HepG2 (cell line): ENCODE results near the gene ADIPOR2. TPM values are rescaled to one million over a fixed set of nuclear protein-coding genes. Genes with fewer than 3 reads are reported as not detected.
A peak's percentile ranks its signal among the peaks of the same experiment; 100 is the strongest.

Experiments
- JUND ChIP-seq: sonication (generic); formaldehyde crosslinking; IDR thresholded peaks from 2 replicates; pipeline ENCODE4 v1.8.0; 2022; ENCODE audit warnings: mild to moderate bottlenecking, missing genetic modification reagents
- MTA3 ChIP-seq: sonication (generic); formaldehyde crosslinking; IDR thresholded peaks from 2 replicates; pipeline ENCODE4 v1.4.0; 2020; ENCODE audit warnings: missing genetic modification reagents
- NBN ChIP-seq: fragments of 450-650 bp; conservative IDR thresholded peaks from 2 replicates; pipeline ENCODE4 v1.6.1; 2017
- PLRG1 ChIP-seq: fragments of 450-650 bp; conservative IDR thresholded peaks from 2 replicates; pipeline ENCODE4 v1.6.1; 2016
- POLR2AphosphoS5 ChIP-seq: IDR thresholded peaks from 2 replicates; pipeline ENCODE4 v1.6.1; 2012; ENCODE audit warnings: low read depth, low read length
- SIX1 ChIP-seq: sonication (generic); formaldehyde crosslinking; IDR thresholded peaks from 2 replicates; pipeline ENCODE4 v1.4.0; 2020; ENCODE audit warnings: missing genetic modification reagents, borderline replicate concordance
- SRF ChIP-seq: IDR thresholded peaks from 2 replicates; pipeline ENCODE4 v1.6.1; 2011; ENCODE audit warnings: mild to moderate bottlenecking, low read depth, low read length, moderate library complexity
- ZC3H13 ChIP-seq: sonication (generic); formaldehyde crosslinking; IDR thresholded peaks from 2 replicates; pipeline ENCODE4 v1.8.1; 2023; ENCODE audit warnings: mild to moderate bottlenecking, missing genetic modification reagents, moderate library complexity
- ZFP90 ChIP-seq: sonication (generic); formaldehyde crosslinking; IDR thresholded peaks from 2 replicates; pipeline ENCODE4 v1.8.0; 2022; ENCODE audit warnings: missing genetic modification reagents, mild to moderate bottlenecking, inconsistent platforms, borderline replicate concordance
- ZNF205 ChIP-seq: IDR thresholded peaks from 2 replicates; pipeline ENCODE4 v1.6.1; 2018; ENCODE audit warnings: missing biosample characterization, missing genetic modification reagents
- ZNF557 ChIP-seq: sonication (generic); formaldehyde crosslinking; IDR thresholded peaks from 2 replicates; pipeline ENCODE4 v1.4.0; 2020; ENCODE audit warnings: missing genetic modification reagents
- ZSCAN22 ChIP-seq: sonication (generic); formaldehyde crosslinking; IDR thresholded peaks from 2 replicates; pipeline ENCODE4 v1.4.0; 2020; ENCODE audit warnings: mild to moderate bottlenecking, missing genetic modification reagents
- polyA plus RNA-seq, 8 experiments: library from polyadenylated mRNA; depleted of rRNA in 3 of 8; stranded (reverse) in 7 of 8; unstranded in 1 of 8; fragments of >200 nt; fragmentation: Illumina TruSeq in 4 of 8; extraction: Trizol in 4 of 8; gene quantifications; 2 replicates each; pipeline versions ENCODE4 v1.2.1 to v1.2.3, GENCODE V29; 2011 to 2016; ENCODE audit warnings: low read depth in 4 of 8, missing spikeins in 1 of 8, mixed read lengths in 1 of 8; ENCODE audit not compliant: insufficient read depth in 1 of 8
- total RNA-seq, 5 experiments: library from RNA; depleted of rRNA; stranded (reverse); fragments of >200 nt; fragmentation: Illumina TruSeq; extraction: Trizol; gene quantifications; 2 replicates each; pipeline ENCODE4 v1.2.3, GENCODE V29; 2016; ENCODE audit warnings: low read depth in 1 of 5
- TF ChIP-seq, protein P1 (sequence below): IDR thresholded peaks from 2 replicates; pipeline ENCODE4 v1.6.1; 2012; ENCODE audit warnings: low read length, improper control_type of control experiment
- TF ChIP-seq, protein P2 (sequence below): sonication (generic); formaldehyde crosslinking; IDR thresholded peaks from 2 replicates; pipeline ENCODE4 v1.5.0; 2020; ENCODE audit warnings: missing genetic modification reagents
- TF ChIP-seq, protein P3 (sequence below): sonication (generic); formaldehyde crosslinking; IDR thresholded peaks from 2 replicates; pipeline ENCODE4 v1.5.0; 2020; ENCODE audit warnings: mild to moderate bottlenecking, missing genetic modification reagents, borderline replicate concordance
- TF ChIP-seq, protein P4 (sequence below): sonication (generic); formaldehyde crosslinking; IDR thresholded peaks from 2 replicates; pipeline ENCODE4 v1.4.0; 2020; ENCODE audit warnings: low read depth, mild to moderate bottlenecking, missing genetic modification reagents
- TF ChIP-seq, protein P5 (sequence below): sonication (generic); formaldehyde crosslinking; IDR thresholded peaks from 2 replicates; pipeline ENCODE4 v1.5.1; 2020; ENCODE audit warnings: missing genetic modification reagents, mild to moderate bottlenecking, borderline replicate concordance
- TF ChIP-seq, protein P6 (sequence below): IDR thresholded peaks from 2 replicates; pipeline ENCODE4 v1.6.1; 2016; ENCODE audit warnings: mild to moderate bottlenecking

ADIPOR2 gene
- total and polyA plus RNA-seq, 2 of the 13 experiments (the other 11 are each of a cell fraction or from before 2014, with no cell fraction given): 35.2 to 52.2 TPM

DNA sequence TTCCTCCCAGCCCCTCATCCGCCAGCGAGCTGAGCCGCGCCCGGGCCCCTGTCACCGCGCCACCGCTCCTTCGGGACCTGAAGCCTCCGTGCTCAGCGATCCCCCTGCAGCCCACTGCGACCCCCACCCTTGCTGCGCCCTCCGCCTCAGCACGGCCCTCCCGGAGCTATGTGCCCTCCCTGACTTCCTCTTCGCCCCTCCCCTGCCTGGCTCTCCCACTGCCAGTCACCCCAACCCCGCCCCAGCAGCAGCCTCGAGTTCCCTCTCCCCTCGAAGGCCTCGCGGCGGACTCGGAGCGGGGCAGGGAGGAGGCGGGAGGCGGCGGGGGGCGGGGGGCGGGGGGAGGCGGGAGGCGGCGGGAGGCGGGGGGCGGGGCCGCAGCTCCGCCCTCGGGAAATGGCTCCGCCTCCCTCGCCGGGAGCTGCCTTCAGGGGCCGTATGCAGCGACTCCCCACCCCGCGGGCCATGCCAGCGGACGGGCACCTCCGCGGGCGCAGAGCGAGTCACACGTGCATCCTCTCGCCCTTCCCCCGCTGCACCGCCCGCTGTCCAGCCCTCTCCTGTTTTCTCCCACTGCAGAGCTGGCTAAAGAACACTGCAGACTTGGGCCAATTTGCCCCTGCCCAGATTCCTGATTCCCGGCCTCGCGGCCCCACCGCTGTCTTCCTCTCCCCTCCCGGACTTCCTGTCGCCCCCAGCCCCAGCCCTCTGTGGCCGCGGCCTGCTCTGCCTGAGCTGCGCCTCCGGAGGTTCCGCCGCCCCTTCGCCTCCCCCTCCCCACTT is 29.1 kb upstream of the ADIPOR2 start (continued):
- TF ChIP-seq, protein P1, sequence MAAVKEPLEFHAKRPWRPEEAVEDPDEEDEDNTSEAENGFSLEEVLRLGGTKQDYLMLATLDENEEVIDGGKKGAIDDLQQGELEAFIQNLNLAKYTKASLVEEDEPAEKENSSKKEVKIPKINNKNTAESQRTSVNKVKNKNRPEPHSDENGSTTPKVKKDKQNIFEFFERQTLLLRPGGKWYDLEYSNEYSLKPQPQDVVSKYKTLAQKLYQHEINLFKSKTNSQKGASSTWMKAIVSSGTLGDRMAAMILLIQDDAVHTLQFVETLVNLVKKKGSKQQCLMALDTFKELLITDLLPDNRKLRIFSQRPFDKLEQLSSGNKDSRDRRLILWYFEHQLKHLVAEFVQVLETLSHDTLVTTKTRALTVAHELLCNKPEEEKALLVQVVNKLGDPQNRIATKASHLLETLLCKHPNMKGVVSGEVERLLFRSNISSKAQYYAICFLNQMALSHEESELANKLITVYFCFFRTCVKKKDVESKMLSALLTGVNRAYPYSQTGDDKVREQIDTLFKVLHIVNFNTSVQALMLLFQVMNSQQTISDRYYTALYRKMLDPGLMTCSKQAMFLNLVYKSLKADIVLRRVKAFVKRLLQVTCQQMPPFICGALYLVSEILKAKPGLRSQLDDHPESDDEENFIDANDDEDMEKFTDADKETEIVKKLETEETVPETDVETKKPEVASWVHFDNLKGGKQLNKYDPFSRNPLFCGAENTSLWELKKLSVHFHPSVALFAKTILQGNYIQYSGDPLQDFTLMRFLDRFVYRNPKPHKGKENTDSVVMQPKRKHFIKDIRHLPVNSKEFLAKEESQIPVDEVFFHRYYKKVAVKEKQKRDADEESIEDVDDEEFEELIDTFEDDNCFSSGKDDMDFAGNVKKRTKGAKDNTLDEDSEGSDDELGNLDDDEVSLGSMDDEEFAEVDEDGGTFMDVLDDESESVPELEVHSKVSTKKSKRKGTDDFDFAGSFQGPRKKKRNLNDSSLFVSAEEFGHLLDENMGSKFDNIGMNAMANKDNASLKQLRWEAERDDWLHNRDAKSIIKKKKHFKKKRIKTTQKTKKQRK: no peak
- TF ChIP-seq ZC3H13 (CRISPR knock-in tag) (no peak), JUND (CRISPR knock-in tag) (no peak), POLR2AphosphoS5 (peak; percentile 84), ZNF205 (CRISPR knock-in tag) (no peak), SRF (no peak), SIX1 (CRISPR knock-in tag) (no peak), NBN (no peak), ZFP90 (CRISPR knock-in tag) (no peak), ZSCAN22 (CRISPR knock-in tag) (no peak), PLRG1 (no peak), MTA3 (CRISPR knock-in tag) (no peak), ZNF557 (CRISPR knock-in tag) (no peak)
- TF ChIP-seq, protein P2, sequence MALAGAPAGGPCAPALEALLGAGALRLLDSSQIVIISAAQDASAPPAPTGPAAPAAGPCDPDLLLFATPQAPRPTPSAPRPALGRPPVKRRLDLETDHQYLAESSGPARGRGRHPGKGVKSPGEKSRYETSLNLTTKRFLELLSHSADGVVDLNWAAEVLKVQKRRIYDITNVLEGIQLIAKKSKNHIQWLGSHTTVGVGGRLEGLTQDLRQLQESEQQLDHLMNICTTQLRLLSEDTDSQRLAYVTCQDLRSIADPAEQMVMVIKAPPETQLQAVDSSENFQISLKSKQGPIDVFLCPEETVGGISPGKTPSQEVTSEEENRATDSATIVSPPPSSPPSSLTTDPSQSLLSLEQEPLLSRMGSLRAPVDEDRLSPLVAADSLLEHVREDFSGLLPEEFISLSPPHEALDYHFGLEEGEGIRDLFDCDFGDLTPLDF: no peak
- TF ChIP-seq, protein P3, sequence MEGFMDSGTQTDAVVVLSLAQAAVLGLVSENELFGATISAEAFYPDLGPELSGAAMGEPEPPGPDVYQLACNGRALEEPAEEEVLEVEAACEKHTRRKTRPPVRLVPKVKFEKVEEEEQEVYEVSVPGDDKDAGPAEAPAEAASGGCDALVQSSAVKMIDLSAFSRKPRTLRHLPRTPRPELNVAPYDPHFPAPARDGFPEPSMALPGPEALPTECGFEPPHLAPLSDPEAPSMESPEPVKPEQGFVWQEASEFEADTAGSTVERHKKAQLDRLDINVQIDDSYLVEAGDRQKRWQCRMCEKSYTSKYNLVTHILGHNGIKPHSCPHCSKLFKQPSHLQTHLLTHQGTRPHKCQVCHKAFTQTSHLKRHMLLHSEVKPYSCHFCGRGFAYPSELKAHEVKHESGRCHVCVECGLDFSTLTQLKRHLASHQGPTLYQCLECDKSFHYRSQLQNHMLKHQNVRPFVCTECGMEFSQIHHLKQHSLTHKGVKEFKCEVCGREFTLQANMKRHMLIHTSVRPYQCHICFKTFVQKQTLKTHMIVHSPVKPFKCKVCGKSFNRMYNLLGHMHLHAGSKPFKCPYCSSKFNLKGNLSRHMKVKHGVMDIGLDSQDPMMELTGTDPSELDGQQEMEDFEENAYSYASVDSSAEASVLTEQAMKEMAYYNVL (CRISPR knock-in tag): peak; percentile 65; the same call in 1 of the 2 replicates
- TF ChIP-seq, protein P4, sequence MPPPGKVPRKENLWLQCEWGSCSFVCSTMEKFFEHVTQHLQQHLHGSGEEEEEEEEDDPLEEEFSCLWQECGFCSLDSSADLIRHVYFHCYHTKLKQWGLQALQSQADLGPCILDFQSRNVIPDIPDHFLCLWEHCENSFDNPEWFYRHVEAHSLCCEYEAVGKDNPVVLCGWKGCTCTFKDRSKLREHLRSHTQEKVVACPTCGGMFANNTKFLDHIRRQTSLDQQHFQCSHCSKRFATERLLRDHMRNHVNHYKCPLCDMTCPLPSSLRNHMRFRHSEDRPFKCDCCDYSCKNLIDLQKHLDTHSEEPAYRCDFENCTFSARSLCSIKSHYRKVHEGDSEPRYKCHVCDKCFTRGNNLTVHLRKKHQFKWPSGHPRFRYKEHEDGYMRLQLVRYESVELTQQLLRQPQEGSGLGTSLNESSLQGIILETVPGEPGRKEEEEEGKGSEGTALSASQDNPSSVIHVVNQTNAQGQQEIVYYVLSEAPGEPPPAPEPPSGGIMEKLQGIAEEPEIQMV: no peak
- TF ChIP-seq, protein P5, sequence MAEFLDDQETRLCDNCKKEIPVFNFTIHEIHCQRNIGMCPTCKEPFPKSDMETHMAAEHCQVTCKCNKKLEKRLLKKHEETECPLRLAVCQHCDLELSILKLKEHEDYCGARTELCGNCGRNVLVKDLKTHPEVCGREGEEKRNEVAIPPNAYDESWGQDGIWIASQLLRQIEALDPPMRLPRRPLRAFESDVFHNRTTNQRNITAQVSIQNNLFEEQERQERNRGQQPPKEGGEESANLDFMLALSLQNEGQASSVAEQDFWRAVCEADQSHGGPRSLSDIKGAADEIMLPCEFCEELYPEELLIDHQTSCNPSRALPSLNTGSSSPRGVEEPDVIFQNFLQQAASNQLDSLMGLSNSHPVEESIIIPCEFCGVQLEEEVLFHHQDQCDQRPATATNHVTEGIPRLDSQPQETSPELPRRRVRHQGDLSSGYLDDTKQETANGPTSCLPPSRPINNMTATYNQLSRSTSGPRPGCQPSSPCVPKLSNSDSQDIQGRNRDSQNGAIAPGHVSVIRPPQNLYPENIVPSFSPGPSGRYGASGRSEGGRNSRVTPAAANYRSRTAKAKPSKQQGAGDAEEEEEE (CRISPR knock-in tag): no peak
- TF ChIP-seq, protein P6, sequence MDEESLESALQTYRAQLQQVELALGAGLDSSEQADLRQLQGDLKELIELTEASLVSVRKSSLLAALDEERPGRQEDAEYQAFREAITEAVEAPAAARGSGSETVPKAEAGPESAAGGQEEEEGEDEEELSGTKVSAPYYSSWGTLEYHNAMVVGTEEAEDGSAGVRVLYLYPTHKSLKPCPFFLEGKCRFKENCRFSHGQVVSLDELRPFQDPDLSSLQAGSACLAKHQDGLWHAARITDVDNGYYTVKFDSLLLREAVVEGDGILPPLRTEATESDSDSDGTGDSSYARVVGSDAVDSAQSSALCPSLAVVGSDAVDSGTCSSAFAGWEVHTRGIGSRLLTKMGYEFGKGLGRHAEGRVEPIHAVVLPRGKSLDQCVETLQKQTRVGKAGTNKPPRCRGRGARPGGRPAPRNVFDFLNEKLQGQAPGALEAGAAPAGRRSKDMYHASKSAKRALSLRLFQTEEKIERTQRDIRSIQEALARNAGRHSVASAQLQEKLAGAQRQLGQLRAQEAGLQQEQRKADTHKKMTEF (CRISPR knock-in tag): peak; percentile 76; the same call in 1 of the 2 replicates
